HS-27A (cell line): ENCODE measurements around the gene NCK2.
"Not testable (repeated sequence)": the region's sequence is repeated elsewhere in the genome, so short reads cannot be mapped to it uniquely, and the experiment has no call there.

ENCODE experiments used
- DNase-seq: peaks from one replicate; pipeline ENCODE4 v3.0.0-alpha.2; 2012; ENCODE audit warnings: low read depth, missing footprints

Gene NCK2

DNA sequence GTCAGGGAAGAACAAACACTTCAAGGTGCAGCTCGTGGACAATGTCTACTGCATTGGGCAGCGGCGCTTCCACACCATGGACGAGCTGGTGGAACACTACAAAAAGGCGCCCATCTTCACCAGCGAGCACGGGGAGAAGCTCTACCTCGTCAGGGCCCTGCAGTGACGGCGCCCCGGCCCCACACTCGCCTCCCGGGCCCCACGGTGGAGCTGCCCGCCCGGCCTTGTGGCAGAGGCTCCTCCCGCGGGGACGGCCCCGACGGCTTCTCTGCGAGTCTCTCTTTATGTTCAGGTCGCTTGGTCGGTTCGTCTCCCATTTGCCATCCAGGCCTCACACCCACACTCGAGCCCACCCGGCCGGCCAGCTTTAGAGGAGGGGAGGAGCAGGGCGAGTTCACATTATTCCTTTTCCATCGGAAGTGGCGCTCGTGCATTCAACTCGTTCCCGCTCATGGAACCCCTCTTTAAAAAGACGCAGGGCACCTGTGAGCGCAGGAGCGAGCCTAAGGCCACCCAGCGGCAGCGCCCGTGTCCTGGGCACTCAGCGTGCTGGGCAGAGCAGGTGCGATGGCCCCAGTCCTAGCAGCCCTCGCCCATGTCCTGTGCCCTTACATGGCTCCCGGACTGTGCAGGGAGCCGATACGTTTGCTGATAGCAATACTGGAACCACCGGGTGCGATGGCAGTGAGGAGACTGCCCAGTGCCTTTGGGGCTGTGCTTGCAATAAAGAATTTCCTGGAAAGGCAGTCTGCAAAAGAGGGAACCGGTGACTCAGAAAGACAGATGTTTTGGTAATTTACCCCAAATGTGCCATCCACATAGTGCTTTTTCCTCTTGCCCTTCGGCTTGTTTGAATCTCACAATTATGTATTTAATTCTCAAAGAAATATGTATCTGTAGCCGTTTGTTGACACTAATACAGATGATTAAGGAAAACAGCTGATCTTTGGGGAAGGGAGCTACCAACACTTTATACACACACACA, 148.6 kb downstream of the NCK2 start:
- DNase-seq: no peak

GRCh38 chr2:105894327-105894944, 149.7 kb downstream of the NCK2 start:
- no peak for DNase-seq

DNA sequence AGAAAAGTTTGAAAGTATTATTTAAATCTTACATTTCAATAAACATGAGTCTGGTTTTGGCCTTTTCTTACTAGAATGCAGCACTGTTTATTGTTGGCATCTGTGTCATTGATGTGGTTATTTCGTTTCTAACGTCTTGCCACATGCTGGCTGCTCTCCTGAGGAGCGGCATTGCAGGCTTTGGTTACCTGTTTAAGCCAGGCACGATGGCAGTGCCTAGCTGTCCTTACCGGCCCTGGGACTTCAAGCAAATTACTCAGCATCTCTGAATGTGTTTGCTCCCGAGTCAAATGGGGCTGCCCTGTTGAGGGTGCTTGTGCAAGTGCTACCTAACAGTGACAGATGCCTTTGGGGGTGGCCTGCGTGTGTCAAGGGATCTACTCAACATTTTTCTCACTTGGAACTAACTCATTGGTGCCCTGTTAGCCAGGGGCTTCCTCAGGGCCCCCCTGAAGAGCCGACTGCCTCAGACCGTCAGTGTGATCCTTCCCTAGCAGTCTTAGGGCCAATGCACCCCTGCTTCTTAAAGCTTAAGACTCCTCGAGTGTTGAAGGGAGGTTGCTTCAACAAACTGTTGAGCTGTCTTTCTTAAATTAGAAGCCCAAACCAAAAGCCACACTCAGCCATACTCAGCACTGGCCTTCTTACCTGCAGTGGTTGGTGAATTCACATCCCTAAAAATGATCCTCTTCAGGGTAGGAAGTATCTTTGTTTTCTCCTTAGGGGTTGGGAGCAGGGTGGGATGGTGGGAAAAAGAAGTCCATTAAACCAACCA, 151.5 kb downstream of the NCK2 start:
- no peak for DNase-seq

- no peak for DNase-seq
These were observed 152.1 kb downstream of the NCK2 start for GRCh38 chr2:105896765-105897163.

GRCh38 chr2:105897694-105898093, 153.0 kb downstream of the NCK2 start:
- DNase-seq: not testable (repeated sequence)

DNA sequence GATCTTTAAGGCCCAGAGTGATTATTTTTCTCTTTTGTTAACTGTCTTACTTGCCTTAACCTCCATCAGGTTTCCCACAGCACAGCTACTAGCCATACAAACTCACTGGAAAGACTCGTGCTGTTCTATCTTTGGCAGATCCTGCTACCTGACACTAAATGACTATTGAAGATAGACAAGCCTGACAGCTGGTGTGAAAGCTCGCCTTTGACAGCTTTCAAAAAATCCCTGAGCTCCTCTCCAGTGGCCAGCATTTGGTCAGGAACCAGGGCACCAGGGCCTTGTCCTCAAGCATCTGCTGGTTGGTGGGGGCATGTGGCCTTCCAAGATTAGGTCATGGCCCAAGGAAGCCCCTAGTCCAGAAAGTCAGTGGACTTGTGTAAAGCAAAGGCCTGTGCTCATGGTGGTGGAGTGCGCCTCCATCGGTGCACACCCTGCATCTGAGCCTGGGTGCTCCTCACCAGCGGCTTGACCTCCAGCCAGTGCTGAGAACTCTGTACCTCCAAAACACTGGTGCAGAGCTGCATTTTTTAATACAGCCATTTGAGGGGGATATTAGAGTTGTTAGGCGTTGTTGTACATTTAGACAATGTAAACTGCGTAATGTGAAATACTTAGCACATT, 158.5 kb downstream of the NCK2 start:
- no peak for DNase-seq

GRCh38 chr2:105904938-105905337, 160.2 kb downstream of the NCK2 start:
- DNase-seq: no peak

- no peak for DNase-seq
These were observed 161.8 kb downstream of the NCK2 start for GRCh38 chr2:105906481-105906880.

- no peak for DNase-seq
These were observed 162.5 kb downstream of the NCK2 start for GRCh38 chr2:105907184-105907583.

DNA sequence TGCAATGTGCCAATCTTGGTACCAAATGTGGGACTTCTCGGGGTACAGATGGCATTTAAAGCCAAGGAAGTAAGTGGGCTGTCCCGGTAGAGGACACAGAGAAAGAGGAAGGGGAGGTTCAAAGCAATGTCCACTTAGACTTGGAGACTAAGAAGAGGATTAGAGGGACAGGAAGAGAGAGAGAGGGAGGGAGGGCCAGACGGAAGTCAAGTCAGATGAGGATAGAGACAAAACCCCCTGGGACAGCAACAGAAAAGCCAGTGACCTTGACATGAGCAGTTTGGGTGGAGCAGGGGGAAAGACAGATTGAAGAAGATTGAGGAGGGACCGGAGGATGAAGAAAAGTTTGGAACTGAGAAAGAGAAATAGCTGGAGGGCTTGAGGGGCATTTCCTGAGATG, 164.5 kb downstream of the NCK2 start:
- no peak for DNase-seq

DNA sequence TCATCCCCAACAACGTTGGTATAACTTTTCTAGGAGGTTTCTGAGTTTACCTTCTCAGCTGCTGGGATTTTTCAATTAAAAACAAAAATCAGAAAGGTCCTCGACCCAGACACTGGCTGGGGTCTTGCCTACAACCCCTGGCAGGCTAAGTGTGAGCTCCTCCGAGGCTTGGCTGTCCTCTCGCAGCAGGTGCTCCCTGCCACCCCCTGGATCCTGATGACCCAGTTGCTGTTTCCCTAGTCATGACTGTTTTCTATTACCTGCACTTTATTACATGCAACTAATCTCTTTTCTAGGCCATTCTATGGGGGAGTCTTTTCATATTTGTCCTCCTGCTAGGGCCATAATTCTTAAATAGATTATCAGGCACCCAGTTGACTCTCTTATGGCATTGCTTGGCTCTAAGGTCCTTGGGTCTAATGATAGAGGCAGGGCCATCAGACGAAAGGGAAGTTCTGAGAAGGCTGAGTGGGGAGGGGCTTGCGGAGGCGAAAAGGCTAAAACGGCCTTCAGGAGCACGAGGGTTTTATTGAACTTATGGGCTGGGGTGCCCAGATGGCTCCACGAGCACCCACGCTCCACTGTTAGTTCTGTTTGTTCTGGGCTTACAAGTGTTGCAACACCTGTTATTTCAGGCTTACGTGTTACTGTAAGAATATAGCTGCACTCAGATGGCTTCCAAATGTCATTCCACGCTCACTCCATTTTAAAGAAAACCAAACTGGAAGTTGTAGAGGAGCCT, 166.0 kb downstream of the NCK2 start:
- no peak for DNase-seq

DNA sequence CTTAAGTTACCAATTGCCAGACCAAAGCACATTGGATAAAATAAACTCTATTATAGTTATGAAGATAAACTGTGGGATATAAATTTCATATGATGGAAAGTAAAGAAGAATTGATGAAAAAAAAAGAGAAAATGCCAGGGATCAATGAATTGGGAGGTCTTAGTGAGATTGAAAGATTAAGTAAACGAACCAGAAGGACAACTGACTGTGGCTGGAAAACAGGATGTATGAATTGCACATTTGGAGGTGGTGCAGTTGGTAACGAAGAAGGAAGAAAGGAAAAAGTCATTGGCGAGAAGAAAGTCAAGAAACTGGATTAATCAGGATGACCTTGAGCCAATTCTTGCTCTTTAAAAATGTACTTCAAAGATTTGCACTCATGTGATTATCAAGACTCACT, 166.7 kb downstream of the NCK2 start:
- no peak for DNase-seq

DNA sequence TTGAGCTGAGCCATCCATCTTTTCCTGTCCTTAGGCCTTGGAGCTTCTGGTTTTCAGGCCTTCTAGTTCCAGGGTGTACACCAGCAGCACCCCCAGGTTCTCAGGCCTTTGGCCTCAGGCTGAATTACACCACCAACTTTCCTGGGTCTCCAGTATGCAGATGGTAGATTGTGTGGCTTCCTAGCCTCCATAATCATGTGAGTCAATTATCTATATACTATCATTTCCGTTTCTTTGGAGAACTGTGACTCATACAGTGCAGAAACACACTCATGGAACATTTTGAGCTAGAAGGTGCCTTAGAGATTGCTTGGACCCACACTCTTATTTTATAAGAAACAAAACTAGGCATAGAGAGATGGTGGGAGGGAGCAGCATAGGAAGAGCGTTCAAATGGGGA, 167.4 kb downstream of the NCK2 start:
- no peak for DNase-seq

DNA sequence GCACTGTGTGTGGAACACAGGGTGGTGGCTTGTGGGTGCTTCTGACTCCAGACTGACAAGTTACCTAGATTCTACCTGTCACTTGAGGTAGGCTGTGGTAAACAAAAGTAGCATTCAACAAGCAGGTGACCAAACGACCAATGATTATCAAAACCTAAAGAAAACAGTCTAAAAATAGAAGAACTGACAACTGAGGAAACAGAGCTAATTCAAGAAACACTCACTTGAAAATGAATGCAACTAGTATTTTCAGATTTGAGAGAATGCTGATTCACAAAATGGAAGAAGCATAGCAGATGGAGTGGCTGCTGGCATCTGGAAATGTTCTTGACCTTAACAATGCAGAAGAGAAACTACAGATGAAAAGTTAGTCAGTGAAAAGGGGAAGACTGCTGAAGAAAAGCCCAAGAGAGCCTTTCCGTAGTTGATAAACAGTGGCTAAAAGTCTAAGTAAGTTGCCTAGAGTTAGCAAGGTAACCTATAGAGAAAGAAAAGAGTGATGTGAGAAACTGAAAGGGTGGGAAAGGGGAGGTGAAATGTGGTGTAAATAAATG, 170.4 kb downstream of the NCK2 start:
- no peak for DNase-seq

DNA sequence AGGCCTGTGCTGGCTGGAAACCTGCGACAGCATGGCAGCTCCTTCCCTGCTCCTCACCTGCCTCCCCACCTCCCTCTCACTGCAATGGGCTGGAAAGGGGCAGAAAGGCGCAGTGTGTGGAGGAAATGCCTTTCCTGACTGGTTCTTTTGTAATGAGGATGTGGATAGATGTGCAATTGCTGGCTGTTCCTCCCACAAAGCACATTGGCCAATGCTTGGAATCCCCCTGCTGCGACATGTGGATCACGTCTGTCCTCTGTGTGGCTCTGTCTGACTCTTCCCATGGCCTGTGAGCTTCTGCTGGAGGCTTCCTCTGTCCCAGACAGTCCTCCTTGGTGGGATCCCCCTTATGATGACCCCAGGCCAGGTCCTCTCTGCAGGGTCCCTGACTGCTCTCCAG, 172.5 kb downstream of the NCK2 start:
- DNase-seq: no peak

DNA sequence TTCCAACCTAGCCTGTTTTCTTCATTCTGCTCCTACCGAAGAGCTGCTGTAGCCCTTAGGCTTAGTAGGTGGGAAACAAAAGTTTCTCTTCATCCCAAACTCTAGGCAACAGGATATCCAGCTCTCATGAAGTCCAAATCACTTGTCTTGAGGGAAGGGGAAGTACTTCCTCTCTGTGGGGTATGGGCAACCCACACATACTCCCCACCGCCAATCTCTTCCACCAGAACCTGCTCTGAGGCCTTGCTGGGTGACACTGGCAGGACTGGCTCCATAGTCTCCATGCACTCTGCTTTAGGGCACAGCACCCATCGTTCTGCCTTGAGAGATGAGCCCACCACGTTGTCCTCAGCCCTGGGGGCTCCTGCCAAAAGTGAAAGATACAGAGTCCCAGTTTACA, 173.0 kb downstream of the NCK2 start:
- DNase-seq: no peak

- DNase-seq: no peak
These were observed 174.6 kb downstream of the NCK2 start for GRCh38 chr2:105919191-105919811.

GRCh38 chr2:105919826-105920225, 175.1 kb downstream of the NCK2 start:
- DNase-seq: peak; percentile 7

DNA sequence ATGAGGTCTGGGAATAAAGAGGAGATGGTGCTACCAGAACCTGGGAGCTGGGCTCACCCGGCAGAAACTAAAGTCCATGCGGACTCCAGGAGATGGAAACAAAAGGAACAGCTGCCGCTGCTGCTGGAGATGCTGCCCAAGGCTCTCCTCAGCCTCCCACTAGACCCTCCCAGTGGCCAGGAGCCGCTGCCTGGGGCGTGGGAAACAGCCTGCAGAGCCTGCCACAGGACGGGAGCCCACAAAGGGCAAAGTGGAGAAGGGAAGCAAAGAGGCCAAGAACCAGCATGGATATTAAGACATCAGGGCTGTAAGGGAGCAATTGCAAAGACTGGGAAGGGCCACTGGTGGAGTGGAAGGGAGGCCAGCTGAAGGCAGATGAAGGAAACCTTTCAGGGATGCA, 179.6 kb downstream of the NCK2 start:
- DNase-seq: no peak

DNA sequence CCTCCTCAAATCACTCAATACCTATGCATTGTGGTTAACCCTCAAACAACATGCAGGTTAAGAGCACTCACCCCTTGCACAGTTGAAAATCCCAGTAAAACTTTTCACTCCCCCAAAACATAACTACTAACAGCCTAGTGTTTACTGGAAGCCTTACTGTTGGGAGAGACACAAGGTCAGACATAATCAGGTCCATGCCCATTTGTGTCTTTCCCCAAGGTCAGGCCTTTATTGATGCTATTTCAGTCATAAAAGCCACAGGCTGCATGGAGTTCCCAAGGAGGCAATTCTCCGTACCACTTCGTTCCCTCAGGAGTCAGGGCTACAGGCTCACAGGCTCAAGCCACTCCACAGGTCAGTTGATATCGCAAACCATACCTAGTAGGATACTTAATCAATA, 180.2 kb downstream of the NCK2 start:
- DNase-seq: no peak

DNA sequence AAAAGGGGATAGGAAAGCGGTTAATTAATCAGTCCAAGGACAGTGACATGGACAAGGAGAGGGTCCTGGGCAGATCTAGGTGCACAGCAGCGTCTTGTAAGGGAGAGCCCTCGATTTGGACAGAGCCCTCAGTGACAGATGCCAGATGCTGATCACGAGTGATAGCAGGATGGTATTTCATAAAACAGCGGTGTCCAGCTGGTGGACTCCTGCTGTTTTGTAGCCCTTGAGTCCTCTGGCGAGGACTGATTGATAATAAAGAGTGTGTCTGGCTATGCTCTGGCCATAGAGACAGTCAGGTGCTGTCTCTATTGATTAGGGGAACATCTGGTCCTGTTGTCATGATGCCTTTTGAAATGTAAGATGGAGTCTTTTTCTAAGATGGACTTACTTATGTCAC, 180.7 kb downstream of the NCK2 start:
- no peak for DNase-seq
